GM12801 (cell line): Measurements from ENCODE around the gene ARHGEF19.

ENCODE experiments used
- CTCF ChIP-seq: IDR thresholded peaks from one replicate; pipeline ENCODE4 v1.5.1; 2011; ENCODE audit warnings: control low read depth; ENCODE audit not compliant: insufficient read length; ENCODE audit errors: extremely low read depth

ARHGEF19 gene

GRCh38 chr1:16172218-16172830 is 40.1 kb downstream of the ARHGEF19 start:
- TF ChIP-seq CTCF: no peak

DNA sequence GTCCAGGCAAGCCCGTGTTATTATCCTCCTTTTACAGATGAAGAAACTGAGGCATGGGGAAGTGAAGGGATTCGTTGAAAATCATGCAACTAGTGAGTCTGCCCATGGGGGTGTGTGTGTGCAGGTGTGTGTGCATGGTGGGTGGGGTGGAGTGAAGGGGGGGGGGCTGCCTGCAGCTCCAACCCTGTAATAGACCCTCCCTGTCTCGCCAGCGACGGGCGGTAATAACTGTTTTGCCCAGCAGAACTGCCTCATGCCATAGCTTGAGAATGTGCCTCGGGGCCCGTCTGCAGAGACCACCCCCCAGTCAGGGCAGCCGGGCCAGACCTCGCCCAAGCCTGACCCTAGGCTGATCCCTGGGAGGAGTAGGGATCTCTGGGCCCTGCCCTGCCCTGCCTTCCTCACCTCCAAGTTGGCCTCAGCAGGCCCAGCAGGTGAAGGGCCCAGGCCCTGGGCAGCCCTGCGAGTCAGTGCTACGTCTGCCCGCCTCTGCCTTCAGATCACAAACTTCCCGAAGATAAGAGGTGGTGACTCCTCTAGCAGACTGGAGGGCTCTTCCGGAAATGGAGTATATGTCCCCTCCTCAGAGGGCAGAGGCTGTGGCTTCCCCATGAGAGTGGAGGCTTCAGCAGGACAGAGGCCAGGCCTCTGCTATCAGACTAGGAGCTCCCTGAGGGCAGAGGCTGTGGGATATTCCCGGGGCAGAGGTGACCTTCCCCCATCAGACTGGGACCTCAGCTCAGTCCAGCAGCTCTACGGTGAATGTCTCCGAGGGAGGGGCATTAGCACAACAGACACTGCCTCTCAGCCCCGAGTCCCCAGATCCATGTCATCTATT is 40.9 kb downstream of the ARHGEF19 start:
- TF ChIP-seq CTCF: no peak

DNA sequence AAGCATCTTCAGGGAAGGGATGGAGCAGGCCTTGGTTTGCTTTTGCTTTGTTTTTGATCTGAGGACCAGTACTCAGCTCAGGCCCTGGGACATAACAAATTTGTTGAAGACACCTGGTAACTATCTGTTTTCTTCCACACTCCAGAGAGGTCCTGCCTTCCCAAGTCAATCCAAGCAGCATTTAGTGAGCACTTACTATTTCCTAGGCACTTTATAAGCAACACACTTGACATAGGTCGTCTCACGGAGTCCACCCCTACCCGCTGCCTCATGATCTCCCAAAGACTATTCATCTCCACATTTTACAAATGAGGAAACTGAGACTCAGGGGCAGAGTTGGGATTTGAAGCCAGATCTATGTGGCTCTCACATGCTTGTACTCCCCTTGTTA is 42.2 kb downstream of the ARHGEF19 start:
- TF ChIP-seq CTCF: no peak

GRCh38 chr1:16168622-16169360 is 43.7 kb downstream of the ARHGEF19 start:
- no peak for TF ChIP-seq CTCF

DNA sequence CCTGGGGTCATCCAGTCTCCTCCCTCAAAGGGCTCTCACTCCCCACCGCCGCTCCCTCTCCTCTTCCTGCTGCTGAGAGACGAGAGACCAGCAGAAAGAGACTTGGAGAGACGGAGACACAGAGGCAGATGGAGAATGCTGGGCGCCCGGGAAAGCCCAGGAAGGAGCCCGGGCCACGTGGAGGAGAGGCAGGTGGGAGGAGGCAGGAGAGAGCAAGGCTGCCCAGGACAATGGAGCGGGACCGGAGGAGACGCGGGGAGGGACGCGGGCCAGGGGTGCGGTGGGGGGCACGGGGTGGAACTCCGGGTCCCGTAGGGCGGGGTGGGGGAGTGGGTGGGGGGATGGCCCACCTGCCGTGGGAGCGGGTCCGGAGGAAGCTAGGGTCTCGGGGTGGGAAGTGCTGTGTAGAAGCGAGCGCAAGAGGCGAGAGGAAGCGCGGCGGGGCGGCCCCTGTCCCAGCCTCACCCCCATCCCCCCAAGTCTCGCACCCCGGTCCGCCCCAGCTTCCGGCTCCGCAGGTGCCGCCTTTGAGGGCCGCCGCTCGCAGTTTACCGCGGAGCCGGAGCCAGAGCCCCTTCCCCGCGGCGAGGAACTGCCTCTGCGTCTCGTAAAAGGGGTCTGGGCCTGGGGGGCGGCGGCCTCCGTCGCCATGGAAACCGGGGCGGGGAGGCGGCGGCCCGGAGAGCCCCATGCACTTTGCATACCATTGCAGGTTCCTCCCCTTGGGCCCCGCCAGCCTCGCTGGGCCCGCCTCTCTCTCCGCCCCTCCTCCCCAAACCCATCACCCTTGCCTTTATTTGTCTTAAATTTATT is 44.9 kb downstream of the ARHGEF19 start:
- TF ChIP-seq CTCF: no peak

- no peak for TF ChIP-seq CTCF
These were observed 46.3 kb downstream of the ARHGEF19 start for GRCh38 chr1:16166117-16166516.
